Mammary epithelial cell (primary cell): ENCODE data around the gene WNT9A.

Experiments used
- EZH2 ChIP-seq: IDR thresholded peaks from 2 replicates; pipeline ENCODE4 v1.6.1; 2012; ENCODE audit warnings: low read length, inconsistent platforms, borderline replicate concordance
- TF ChIP-seq, protein P1 (sequence below), 2 donors: IDR thresholded peaks in 1 of 2; conservative IDR thresholded peaks in 1 of 2; 2 replicates each; pipeline ENCODE4 v1.5.1; 2011 to 2012; ENCODE audit warnings: inconsistent platforms in 2 of 2, low read length in 2 of 2, mild to moderate bottlenecking in 2 of 2, control low read depth in 1 of 2, low read depth in 1 of 2; ENCODE audit not compliant: insufficient read depth in 1 of 2; ENCODE audit errors: extremely low read depth in 1 of 2

DNA sequence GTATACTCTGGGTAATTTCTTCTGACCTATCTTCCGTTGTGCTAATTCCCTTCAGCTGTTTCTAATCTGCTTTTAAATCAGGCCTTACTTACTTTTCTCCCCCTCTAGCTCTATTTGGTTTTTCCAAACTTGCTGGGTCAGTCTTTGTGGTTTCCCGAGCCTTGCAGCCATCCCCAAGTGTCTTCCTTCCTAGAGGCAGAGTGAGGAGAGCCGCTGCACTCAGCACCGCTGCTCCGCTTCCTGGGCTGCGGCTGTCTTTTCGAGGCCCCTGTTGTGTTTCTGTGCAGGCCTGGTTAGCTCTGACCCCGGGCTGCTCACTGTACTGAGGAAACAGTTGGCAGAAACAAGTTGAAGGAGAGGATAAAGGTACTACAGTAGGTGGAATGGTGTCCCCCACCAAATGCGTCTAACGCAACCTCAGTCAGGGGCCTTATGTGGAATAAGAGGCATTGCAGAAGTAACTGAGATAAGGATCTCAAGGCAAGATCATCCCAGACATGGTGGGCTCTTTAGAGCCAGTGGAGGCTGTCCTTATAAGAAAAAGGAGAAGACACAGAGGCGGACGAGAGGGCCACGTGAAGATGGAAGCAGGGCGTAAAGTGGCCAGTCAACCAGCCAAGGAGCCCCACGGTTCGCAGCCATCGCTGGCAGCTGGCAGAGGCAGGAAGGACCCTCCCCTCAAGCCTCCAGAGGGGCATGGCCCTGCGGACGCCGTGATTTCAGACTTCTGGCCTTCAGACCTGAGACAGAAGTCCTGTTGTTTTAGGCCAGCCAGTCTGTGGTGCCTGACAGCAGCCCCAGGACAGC, 10.5 kb downstream of the WNT9A start:
- TF ChIP-seq, protein P1, sequence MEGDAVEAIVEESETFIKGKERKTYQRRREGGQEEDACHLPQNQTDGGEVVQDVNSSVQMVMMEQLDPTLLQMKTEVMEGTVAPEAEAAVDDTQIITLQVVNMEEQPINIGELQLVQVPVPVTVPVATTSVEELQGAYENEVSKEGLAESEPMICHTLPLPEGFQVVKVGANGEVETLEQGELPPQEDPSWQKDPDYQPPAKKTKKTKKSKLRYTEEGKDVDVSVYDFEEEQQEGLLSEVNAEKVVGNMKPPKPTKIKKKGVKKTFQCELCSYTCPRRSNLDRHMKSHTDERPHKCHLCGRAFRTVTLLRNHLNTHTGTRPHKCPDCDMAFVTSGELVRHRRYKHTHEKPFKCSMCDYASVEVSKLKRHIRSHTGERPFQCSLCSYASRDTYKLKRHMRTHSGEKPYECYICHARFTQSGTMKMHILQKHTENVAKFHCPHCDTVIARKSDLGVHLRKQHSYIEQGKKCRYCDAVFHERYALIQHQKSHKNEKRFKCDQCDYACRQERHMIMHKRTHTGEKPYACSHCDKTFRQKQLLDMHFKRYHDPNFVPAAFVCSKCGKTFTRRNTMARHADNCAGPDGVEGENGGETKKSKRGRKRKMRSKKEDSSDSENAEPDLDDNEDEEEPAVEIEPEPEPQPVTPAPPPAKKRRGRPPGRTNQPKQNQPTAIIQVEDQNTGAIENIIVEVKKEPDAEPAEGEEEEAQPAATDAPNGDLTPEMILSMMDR (conservative IDR thresholded peaks at IDR 0.05 in 1 of 2, IDR thresholded peaks at IDR 0.05 in 1 of 2; ENCODE audit: extremely low read depth in 1 of 2, insufficient read depth in 1 of 2, low read depth in 1 of 2, low read length in 2 of 2) = no peak
- no peak for TF ChIP-seq EZH2
